GM18507 (cell line): Measurements from ENCODE around the gene CCNE1.
A peak's percentile ranks its signal among the peaks of the same experiment; 100 is the strongest.

ENCODE experiments used
- DNase-seq: peaks from one replicate; pipeline ENCODE4 v3.0.0; 2011; ENCODE audit warnings: low read depth; ENCODE audit not compliant: insufficient read length; ENCODE audit errors: extremely low spot score
- FAIRE-seq: peaks from 2 replicates; lab custom pipeline; 2011; peaks lifted over from hg19 to GRCh38; lab: Jason Lieb, UNC

CCNE1 gene

DNA sequence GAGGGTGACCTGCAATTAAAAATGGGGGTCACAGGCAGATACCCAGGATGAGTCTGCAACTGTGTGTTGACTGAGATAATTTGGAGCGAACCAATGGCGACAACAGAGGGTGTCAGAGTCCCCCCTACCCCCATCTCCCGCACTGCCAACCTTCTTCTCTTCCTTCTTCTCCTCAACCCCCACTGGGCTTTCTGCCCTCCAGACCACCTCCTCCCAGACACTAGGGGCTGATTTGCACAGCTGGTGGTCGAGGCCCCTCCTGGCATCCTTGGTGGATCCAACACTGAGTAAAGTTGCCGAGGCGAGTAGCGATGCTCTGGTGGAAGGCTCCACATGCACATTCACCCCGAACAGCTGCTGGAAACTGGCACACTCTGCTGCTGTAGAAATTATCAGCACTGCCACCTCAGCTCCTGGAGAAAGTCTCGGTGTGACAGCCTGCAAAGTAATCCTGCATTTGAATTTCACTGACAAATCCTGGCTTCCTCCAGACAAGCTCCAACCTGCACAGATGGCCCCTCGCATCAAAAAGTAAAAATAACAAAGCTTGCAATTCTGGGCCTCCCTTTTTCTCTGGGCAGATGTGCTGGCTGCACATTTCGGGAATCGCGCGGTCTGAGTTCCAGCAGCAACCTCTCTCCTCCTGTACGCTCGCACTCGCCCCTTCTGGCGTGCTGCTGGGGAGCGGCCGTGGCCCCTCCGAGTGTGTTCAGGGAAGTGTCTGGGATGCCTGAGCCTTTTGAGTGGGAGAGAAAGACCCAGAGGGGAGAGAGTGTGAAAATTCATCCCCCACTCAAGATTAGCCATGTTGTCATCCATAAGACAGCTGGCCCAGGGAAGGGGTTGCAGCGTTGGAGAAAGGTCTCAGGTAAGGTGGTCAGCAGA is 28.5 kb downstream of the CCNE1 start:
- no peak for FAIRE-seq

DNA sequence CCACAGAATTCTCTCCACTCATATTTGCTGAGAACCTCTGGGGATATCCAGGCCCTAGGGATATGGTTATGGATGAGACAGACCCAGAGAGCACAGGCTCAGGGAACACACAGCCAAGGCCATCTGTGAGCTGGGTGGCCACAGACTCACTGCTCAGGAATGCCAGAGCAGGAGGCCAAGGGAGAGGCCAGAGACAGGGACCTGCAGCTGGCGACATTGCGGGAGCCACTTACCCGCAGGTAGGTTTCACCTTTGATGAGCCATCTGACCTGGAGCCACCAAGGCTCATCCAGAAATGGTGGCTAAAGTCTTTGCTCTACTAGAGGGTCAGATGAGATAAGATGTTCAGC is 29.4 kb downstream of the CCNE1 start:
- DNase-seq (no peak), FAIRE-seq (no peak)

More for the DNA sequence above, 28.5 kb downstream of the CCNE1 start:
- DNase-seq, result no peak

DNA sequence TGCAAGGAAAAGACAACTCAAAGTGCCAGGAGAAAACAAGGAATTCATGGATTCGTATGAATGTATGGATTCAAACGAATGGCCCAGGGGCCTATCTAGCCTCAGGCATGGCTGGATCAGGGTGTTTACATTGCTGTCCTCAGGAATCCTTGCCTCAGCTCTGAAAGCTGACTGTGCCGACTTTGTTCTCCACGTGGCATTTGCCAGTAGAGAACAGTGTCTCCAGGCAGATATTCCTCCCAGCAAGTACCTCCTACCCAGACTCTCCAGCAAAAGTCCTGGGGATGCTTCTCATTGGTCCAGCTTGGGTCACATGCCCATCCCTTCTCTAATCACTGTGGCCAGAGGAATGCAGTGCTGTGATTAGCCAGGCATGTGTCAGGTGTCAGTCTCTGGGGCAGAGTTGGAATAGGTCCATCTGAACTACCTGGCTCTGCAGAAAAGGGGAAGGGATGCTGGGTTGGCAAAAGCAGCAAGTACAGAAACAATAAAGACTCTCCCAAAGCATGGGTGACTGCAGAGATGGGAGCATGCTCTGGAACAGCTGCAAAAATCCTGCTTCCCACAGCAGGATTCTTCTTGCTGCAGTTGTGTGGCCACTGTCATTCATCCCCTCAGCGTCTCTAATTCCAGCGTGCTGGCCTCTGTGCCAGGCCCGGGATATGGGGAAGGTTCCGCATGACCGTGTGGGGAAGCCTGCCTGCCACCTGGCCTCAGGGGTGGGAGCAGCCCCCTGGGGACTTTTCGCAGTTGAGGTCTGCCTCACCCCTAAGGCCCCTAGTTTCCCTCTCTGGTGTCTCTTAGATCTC is 30.0 kb downstream of the CCNE1 start:
- FAIRE-seq (peak; percentile 56), DNase-seq (no peak)

DNA sequence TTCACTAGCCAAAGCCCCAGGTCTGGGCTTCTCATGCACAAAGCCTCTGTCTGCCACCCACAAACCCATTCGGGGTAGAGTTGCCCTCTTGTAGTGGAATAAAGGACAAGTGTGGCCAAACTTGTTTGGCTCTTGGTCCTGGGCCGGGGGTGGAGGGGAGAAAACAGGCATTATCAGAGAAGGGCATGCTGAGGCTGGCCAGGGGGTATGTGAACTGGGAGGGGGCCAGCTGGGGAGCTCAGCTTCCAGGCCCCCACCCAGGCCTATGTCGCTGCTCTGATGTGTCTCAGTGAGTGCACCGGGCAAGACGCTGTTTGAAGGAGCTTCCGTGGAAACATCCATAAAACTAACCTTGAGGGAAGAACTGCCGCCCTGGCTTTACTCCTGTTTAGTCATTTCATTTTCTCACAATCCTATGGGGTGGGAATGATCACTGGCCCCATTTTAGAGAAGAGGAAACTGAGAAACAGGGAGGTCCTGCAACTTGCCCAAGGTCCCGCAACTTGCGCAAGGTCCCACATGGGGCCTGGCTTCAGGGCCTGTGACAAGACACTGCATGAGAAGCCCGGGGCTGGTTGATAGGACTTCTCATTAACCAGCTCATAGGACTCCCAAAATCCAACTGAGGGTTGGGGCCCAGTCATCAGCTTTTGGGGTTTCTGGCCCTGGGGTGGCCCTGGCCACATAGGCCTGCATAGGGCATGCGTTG is 30.8 kb downstream of the CCNE1 start:
- FAIRE-seq, result no peak
- DNase-seq, result no peak

DNA sequence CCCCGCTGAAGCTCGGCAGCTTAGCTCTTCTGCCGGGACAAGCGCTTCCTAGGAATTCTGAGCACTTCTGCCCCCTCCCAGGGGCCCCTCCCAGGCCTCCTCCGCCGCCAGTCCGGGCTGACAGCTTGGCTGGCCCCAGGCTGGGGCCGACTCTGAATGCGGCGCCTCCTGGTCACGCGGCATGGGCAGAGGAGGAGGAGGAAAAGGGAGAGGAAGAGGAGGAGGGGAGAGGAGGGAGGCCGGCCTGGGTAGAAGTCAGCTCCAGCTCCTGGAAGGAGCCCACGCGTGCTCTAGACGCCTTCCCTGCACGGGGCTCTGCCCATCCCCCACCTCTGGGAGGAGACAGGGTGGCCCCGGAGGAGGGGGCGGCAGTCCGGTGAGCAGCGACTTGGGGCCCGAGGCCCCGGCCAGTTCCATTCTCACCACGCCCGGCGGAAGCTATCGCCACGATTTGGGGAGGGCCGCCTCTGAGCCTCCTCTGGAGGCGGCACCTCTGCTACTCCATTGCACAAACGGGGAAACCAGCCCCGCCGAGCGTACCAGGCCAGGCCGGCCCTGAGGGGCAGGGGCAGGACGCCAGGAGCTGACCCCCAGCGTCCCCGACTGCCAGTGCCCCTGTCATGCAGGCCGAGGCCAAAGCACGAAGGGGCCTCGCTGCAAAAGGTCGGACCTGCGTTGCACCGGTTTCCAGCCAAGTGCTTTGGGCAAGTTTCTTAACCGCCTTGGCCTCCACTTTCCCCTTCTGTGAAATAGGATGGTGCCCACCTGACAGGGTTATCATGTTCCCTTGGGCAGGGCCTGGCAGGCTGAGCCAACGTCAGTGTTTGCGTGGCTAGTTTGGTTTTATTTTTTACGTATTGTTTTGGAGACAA is 31.6 kb downstream of the CCNE1 start:
- FAIRE-seq (no peak), DNase-seq (no peak)

DNA sequence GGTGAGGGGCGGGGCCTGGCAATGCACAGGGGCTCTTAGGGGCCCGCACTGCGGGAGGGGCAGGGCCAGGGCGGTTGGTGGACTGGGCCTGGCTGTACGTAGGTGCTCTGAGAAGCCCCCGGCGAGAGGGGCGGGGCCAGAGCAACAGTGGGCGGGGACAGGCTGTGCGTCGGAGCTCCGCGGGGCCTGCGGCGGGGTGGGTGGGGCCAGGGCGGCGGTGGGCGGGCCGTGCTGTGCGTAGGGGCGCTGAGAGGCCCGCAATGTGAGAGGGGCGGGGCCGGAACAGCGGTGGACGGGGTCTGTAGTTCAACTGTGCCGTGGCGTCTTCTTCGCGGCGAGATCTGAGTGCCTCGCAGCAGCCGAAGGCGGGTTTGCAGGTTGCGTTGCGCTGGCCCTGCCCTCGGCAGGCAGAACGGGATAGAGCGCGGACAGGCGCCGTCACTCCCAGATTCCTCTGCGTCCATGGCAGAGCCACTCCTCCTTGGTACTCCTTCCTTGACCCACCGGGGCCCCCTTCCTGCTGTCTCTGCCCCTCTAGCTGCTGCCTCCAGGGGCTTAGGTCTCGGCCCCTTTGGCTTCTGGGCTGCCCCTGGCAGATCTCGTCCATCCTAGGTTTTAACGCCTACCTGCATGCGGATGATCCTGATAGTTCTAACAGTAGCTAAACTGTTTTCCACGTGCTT is 33.2 kb downstream of the CCNE1 start:
- peak; percentile 82 for DNase-seq
- peak; percentile 88 for FAIRE-seq

DNA sequence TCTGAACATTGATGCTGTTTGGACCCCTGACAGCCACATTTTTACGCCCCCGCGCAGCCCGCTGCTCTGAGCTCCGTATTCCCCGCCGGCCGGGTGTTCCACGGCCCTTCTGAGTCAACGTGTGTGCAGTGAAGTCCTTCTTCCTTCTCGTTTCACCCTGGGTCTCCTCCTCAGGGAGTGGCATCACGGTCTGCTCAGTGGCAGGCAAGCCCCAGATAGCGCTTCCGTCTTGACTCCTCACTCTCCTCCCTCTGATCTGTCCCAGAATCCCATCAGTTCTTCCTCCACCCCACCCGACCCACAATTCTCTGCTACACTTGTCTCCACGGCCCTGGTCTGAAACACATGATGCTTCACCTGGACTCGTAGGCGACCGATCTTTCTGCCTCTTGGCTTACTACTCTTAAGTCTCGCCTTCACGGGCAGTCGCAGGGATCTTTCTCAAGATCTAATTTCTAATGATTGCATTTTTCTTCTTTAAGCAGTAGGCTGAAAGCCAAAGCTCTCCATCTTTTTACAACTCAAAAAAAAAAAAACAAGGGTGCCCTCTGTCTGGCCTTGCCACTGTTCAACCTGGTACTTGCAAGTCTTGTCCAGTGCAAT is 33.9 kb downstream of the CCNE1 start:
- FAIRE-seq (no peak), DNase-seq (no peak)

DNA sequence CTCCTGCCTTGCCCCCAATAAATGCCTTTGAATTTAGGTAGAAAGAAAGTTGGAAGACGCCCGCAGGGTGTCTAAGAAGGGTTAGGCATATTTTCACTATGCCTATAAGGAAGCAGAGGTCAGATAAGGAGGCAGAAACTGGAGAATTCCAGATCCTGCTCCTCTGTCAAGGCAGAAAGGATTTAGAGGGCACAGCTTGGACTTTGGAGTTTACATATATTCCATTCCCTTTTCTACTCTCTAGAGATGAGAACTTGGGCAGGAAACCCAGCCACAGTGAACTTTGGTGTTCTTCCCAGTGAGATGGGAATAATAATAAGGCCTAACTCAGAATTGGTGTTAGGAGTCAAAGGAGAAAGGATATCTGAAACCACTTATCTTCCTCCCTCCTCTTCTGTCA is 37.4 kb downstream of the CCNE1 start:
- no peak for DNase-seq
- no peak for FAIRE-seq

DNA sequence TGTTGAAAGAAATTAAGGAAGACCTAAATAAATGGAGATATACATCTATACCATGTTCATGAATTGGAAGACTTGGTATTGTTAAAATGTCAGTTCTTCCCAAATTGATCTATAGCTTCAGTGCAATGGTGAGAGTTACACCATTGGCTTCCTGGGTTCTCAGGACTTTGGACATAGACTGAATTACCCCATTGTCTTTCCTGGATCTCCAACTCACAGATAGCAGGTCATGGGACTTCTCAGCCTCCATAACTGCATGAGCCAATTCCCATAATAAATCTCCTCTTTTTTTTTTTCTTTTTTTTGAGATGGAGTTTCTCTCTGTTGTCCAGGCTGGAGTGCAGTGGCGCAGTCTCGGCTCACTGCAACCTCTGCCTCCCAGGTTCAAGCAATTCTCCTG is 38.7 kb downstream of the CCNE1 start:
- DNase-seq (no peak), FAIRE-seq (no peak)

DNA sequence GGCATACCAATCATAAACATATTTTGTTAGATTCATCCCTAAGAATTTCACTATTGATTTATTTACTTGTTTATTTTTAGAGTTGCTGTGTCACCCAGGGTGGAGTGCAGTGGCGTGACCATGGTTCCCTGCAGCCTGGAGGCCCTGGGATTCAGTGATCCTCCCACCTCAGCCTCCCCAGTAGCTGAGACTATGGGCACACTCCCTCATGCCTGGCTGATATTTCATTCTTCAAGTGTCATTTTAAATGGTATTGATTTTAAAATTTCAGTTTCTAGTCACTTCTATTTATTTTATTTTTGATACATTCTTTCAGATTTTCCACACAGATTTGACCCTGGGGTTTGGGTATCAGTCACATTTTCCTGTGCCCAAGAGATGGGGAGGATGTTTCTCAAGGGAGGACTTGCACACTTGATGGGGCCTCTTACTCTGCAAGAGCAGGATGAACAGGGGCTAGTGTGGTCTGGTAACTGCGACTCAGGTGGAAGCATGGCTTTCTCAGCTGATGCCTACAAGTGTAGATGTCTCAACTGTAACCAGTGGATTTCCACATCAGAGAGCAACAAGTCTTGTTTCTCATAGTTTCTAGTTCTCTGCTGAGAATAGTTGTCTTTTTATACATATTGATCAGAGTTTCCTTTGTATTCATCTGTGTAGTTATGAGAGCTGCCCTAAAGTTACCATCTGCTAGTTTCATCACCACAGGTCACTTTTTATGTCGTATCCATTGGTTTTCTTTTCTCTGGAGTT is 40.2 kb downstream of the CCNE1 start:
- FAIRE-seq (peak; percentile 79), DNase-seq (no peak)

DNA sequence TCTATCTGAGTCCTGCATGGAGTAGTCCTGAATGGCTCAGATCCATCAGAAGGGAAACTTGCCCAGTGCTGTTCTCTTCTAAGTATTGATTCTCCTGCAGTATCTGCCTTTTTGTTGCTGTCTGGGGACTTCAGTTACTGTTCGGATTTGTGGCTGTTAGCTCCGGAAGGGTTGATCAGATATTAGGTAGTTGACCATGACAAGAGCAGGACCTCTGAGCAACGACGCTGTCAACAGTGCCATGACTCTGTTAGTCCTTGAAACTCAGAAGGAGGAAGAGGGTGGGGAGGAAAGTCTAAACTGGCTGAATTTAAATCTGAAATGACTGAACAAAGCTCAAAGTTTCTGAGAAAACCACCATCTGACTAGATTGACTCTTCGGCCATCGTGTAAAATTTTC is 42.2 kb downstream of the CCNE1 start:
- no peak for DNase-seq
- no peak for FAIRE-seq

DNA sequence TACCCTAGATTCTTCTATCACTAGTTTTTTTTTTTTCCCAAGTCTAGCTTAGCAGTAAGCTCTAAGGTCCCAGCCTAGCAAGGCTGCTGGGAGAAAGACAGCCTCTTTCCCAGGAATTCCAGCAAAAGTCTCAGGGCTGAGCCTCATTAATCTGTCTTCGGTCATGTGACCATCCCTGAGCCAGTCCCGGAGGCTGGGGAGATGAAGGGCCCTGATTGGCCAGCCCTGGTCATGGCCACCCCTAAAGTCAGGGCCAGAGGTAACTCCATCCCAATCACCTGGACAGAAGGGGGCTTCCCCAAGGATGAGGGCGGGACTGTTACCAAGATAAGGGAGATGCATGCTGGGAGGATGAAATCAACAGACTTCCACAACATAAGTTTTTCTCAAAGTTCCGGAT is 43.3 kb downstream of the CCNE1 start:
- DNase-seq, result no peak
- no peak for FAIRE-seq

DNA sequence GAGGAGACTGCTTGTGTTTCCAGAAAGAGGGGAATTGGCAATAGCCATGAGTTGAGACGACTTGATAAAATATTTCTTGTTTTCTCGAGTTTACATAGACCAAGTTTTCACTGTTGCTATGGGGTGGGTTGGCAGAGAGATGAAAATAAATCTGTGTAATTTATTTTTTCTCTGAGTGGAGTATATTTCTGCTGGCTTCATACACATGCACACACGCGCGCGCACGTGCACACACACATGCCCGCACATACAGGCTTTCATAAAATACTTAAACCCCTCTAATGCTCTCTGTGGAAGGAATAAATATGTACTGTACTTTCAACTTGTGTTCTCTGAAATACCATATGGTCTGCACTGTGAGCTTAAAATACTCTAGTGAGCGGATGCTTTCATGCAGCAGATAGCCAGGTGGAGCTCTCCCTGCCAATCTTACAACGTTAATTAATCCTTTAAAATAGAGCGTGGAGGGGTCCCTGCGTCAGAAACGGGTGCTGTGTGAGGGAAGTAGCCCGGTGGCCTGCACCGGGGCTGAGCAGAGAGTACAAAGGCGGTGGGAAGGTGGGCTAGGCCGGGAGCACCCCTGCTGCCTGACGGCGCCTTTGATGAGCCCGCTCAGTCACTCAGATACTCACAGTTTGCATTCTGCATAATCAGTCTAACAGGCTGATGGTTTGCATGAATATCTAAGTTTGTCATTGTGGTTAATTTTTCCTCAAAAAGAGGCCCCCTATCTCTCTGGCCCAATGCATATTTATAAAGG is 44.1 kb downstream of the CCNE1 start:
- DNase-seq, result no peak
- no peak for FAIRE-seq

DNA sequence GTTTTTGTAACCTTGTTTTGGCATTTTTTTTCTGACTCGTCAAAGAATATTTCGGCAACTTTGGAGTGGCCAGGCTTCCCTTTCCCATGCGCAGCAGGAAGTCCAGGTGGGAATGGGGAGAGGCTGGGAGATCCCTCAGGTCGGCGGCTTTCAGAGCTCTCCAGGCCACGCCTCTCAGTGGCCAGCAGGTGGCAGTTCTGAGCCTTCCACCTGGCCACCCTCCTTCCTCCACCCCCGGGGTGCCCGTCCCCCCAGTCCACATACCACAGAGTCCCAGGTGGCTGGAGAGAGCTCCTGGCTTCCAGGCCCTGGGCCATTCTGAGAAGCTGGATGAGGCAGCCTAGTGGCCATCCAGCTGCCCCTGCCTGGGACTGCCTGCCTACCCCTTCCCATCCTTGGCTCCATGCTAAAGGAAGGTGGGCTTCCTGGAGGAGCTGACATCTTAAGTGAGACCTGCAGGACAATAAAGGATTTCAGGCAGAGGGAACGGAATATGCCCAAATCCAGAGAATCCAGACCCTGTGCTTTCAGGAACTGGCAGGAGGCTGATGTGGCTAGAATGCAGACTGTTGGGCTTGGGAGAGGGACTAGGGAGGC is 46.3 kb downstream of the CCNE1 start:
- DNase-seq (no peak), FAIRE-seq (peak; percentile 63)

DNA sequence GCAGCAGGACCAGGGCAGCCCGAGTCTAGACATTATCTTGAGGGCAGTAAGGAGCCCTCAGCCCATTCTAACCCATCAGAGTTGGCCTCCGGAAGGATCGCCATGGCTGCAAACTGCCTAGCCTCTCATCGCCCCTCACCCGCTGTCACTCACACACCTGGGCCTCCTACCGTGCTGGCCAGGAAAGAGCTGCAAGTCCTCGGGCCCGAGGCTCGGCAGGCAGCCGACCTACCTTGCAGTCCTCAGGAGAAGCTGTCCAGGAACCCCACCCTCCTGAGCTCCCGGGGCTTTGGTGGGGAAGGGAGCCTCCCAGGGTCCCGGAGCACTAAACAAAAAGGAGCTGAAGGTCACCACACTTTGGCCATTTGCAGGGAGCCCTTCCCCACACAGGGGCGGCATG is 46.8 kb downstream of the CCNE1 start:
- FAIRE-seq (no peak), DNase-seq (no peak)

DNA sequence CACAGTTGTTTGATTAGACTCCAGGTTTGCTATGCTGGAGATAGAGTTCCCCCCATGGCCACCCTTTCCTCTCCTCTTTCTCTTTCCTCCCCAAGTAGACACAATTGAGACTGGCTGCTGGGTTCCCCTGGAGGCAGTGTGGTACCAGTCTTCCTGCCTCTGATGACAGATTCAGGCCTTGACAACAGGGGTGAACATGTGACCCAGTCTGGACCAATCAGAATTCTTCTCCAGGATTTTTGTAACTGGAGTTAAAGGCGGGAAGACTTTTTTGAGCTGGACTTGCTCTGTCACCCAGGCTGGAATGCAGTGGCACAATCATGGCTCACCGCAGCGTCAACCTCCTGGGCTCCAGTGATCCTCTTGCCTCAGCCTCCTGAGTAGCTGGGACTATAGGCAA is 48.7 kb downstream of the CCNE1 start:
- peak; percentile 9 for FAIRE-seq
- no peak for DNase-seq

DNA sequence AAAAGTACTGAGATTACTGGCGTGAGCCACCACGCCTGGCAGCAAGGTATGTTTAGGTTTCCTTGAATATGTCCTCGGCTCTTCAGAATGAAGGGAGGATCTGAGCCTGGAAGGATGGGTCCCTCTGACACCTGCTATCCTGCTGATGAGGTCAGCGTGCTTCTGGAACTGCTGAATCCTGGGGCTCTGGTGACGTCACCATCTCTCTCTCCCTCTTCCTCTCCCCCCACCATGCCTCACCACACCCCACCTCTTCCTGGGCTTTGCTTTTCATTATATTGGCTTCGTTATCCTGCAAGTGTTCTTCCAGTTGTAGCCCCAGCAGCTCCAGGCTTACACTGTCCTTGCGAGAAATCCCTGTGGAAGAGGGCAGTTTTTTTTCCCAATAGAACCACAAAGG is 49.8 kb downstream of the CCNE1 start:
- FAIRE-seq, result no peak
- no peak for DNase-seq
